HCT116 (cell line): Measurements from ENCODE around the gene ICE1. TPM values are rescaled to one million over a fixed set of nuclear protein-coding genes. Genes with fewer than 3 reads are reported as not detected.

Source experiments
- ATAC-seq: fragments of 200-7000 bp; cut with Tn5 transposase; 2 replicates; pipeline ENCODE4 v1.9.1; 2020; ENCODE audit warnings: mild to moderate bottlenecking, moderate library complexity
- BruUV-seq: library from RNA; stranded (reverse); fragments of 400-500 nt; replicated peaks from 2 replicates; lab custom pipeline; 2021; lab: Mats Ljungman, UMichigan
- CTCF ChIA-PET: fragments of 300-600 bp; sonication (Branson Sonifier 250); formaldehyde crosslinking; loops from one replicate; lab custom pipeline; 2021; ENCODE audit warnings: antibody characterized with exemption; lab: Charles Lee
- POLR2A ChIA-PET: fragments of 300-600, 350-600 bp; sonication (Branson Sonifier 250); formaldehyde crosslinking; loops from one replicate; lab custom pipeline; 2021; ENCODE audit warnings: antibody characterized with exemption; lab: Charles Lee
- RAD21 ChIA-PET, 2 experiments: fragments of 300-600 bp; sonication (Branson Sonifier 250); formaldehyde crosslinking; loops; one replicate each; lab custom pipeline; 2023; ENCODE audit warnings: low total read pairs in 2 of 2; ENCODE audit not compliant: uncharacterized antibody in 2 of 2, unreplicated experiment in 2 of 2, low non-redundant PET in 1 of 2; lab: Charles Lee
- DNase-seq: peaks from one replicate; pipeline ENCODE4 v3.0.0-alpha.2; 2010; ENCODE audit warnings: low read depth, low spot score
- H2AFZ ChIP-seq: fragments of 200-600 bp; shearing (Covaris generic), sonication (generic); 2 replicates; pipeline ENCODE4 v1.6.1; 2017; ENCODE audit warnings: low read depth, mixed run types, mixed read lengths, antibody characterized with exemption, low read length; ENCODE audit not compliant: poor library complexity, severe bottlenecking
- H3K27ac ChIP-seq: 2 replicates; pipeline ENCODE4 v1.5.1; 2012; ENCODE audit warnings: low read depth, low read length
- H3K27me3 ChIP-seq: fragments of 200-600 bp; sonication (generic); 2 replicates; pipeline ENCODE4 v1.6.1; 2016; ENCODE audit warnings: mixed run types, low read length, mixed read lengths; ENCODE audit not compliant: insufficient read depth
- H3K36me3 ChIP-seq, 2 experiments: fragments of 200-500 bp in 1 of 2; fragments of 200-600 bp in 1 of 2; sonication (Bioruptor generic) in 1 of 2; sonication (generic) in 1 of 2; 2 replicates each; pipeline versions ENCODE4 v1.5.1 to v1.6.1; 2014 to 2016; ENCODE audit warnings: low read length in 2 of 2, inconsistent platforms in 1 of 2, mixed read lengths in 1 of 2, mixed run types in 1 of 2; ENCODE audit not compliant: insufficient read depth in 2 of 2, control insufficient read depth in 1 of 2
- H3K4me1 ChIP-seq, 2 experiments: fragments of 200-600 bp in 1 of 2; sonication (generic) in 1 of 2; 2 replicates each; pipeline versions ENCODE4 v1.5.1 to v1.6.1; 2012 to 2017; ENCODE audit warnings: low read length in 2 of 2, inconsistent platforms in 1 of 2, mild to moderate bottlenecking in 1 of 2, mixed read lengths in 1 of 2, mixed run types in 1 of 2, moderate library complexity in 1 of 2; ENCODE audit not compliant: insufficient read depth in 2 of 2, control insufficient read depth in 1 of 2
- H3K4me2 ChIP-seq: fragments of 200-600 bp; sonication (generic); 2 replicates; pipeline ENCODE4 v1.6.1; 2017; ENCODE audit warnings: mixed run types, low read length, mixed read lengths
- H3K4me3 ChIP-seq, 2 experiments: fragments of 200-600 bp in 1 of 2; sonication (generic) in 1 of 2; replicated peaks in 1 of 2; 2 replicates each; pipeline ENCODE4 v1.5.1; 2011 to 2016; ENCODE audit warnings: low read length in 2 of 2, control low read depth in 1 of 2, low read depth in 1 of 2, mild to moderate bottlenecking in 1 of 2, mixed read lengths in 1 of 2, mixed run types in 1 of 2
- H3K79me2 ChIP-seq: fragments of 200-600 bp; sonication (generic); 2 replicates; pipeline ENCODE4 v1.6.1; 2017; ENCODE audit warnings: mild to moderate bottlenecking, mixed run types, low read length, moderate library complexity, mixed read lengths; ENCODE audit not compliant: insufficient read depth
- H3K9ac ChIP-seq: fragments of 200-600 bp; sonication (generic); 2 replicates; pipeline ENCODE4 v1.6.1; 2016; ENCODE audit warnings: low read length, mixed read lengths
- H3K9me2 ChIP-seq: fragments of 200-600 bp; sonication (generic), shearing (Covaris generic); 2 replicates; pipeline ENCODE4 v1.6.1; 2017; ENCODE audit warnings: mixed run types, mild to moderate bottlenecking, moderate library complexity; ENCODE audit not compliant: insufficient read depth
- H3K9me3 ChIP-seq, 2 experiments: fragments of 200-500 bp in 1 of 2; fragments of 200-600 bp in 1 of 2; sonication (Bioruptor generic) in 1 of 2; sonication (generic) in 1 of 2; 2 replicates each; pipeline ENCODE4 v1.6.1; 2014 to 2017; ENCODE audit warnings: low read length in 2 of 2, mixed read lengths in 2 of 2, inconsistent platforms in 1 of 2, low read depth in 1 of 2, mild to moderate bottlenecking in 1 of 2, mixed run types in 1 of 2, moderate library complexity in 1 of 2; ENCODE audit not compliant: control insufficient read depth in 1 of 2, insufficient read depth in 1 of 2
- H4K20me1 ChIP-seq: fragments of 200-600 bp; sonication (generic), shearing (Covaris generic); 2 replicates; pipeline ENCODE4 v1.6.1; 2017; ENCODE audit warnings: mixed run types, mild to moderate bottlenecking, moderate library complexity; ENCODE audit not compliant: insufficient read depth
- CBX3 ChIP-seq: IDR thresholded peaks from 2 replicates; pipeline ENCODE4 v1.6.1; 2012; ENCODE audit warnings: low read depth
- CEBPB ChIP-seq: IDR thresholded peaks from 2 replicates; pipeline ENCODE4 v1.6.1; 2012; ENCODE audit warnings: low read depth
- EGR1 ChIP-seq: IDR thresholded peaks from 2 replicates; pipeline ENCODE4 v1.6.1; 2012; ENCODE audit warnings: low read depth
- FOSL1 ChIP-seq: IDR thresholded peaks from 2 replicates; pipeline ENCODE4 v1.6.1; 2012; ENCODE audit warnings: low read depth
- JUND ChIP-seq: IDR thresholded peaks from 2 replicates; pipeline ENCODE4 v1.6.1; 2012
- MAX ChIP-seq: IDR thresholded peaks from 2 replicates; pipeline ENCODE4 v1.6.1; 2012
- POLR2A ChIP-seq: IDR thresholded peaks from 2 replicates; pipeline ENCODE4 v1.7.0; 2011; ENCODE audit warnings: borderline replicate concordance; ENCODE audit not compliant: insufficient read depth, insufficient read length; ENCODE audit errors: extremely low read depth
- SP1 ChIP-seq: IDR thresholded peaks from 2 replicates; pipeline ENCODE4 v1.6.1; 2012; ENCODE audit warnings: low read depth
- YY1 ChIP-seq: IDR thresholded peaks from 2 replicates; pipeline ENCODE4 v1.6.1; 2011; ENCODE audit warnings: low read length, low read depth, moderate library complexity, mild to moderate bottlenecking; ENCODE audit not compliant: insufficient replicate concordance; ENCODE audit errors: extremely low read depth
- ZNF274 ChIP-seq: fragments of 200-500 bp; sonication (Bioruptor generic); IDR thresholded peaks from 2 replicates; pipeline ENCODE4 v1.6.1; 2014; ENCODE audit warnings: mild to moderate bottlenecking, low read depth, low read length, inconsistent platforms
- intact Hi-C: fragments of 100-400 bp; cut with micrococcal nuclease; formaldehyde crosslinking; loops from 2 replicates; pipeline ENCODE4 v1.10.0; 2022
- total RNA-seq: library from RNA; stranded (reverse); gene quantifications from one replicate; pipeline ENCODE4 v1.2.1, GENCODE V29; 2021; ENCODE audit not compliant: unreplicated experiment
- TF ChIP-seq, protein P1 (sequence below): IDR thresholded peaks from 2 replicates; pipeline ENCODE4 v1.6.1; 2012; ENCODE audit warnings: low read depth

The ICE1 gene
- total RNA-seq, 1 experiment from 2014 or later = 30.0 TPM

DNA sequence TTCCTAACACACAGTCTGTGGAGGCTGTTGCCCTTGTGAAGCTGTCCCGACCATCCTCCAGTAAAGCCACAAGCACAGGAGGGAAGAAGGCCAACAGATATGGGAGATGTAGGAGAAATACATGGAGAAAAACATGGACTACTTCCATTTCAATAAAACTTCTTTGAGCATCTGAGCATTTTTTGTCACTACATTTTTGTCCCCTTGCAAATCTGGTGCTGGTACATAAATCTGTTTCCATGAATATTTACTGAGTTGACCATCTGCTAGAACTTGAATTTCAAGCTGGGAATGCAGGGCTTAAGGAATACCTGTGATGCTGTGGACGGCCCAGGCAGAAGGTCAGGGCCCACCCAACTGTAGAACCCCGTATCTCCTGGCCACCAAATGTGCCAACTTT is 43.9 kb upstream of the ICE1 start:
- BruUV-seq = no TSS peak

More for the DNA sequence above, 43.9 kb upstream of the ICE1 start:
- DNase-seq (no peak), ATAC-seq (no peak)
- intact Hi-C loops = no loop called here
- no peak overlapping the region for H2AFZ ChIP-seq
- no peak for TF ChIP-seq EGR1
- no peak for TF ChIP-seq JUND
- no peak for TF ChIP-seq ZNF274
- TF ChIP-seq, protein P1, sequence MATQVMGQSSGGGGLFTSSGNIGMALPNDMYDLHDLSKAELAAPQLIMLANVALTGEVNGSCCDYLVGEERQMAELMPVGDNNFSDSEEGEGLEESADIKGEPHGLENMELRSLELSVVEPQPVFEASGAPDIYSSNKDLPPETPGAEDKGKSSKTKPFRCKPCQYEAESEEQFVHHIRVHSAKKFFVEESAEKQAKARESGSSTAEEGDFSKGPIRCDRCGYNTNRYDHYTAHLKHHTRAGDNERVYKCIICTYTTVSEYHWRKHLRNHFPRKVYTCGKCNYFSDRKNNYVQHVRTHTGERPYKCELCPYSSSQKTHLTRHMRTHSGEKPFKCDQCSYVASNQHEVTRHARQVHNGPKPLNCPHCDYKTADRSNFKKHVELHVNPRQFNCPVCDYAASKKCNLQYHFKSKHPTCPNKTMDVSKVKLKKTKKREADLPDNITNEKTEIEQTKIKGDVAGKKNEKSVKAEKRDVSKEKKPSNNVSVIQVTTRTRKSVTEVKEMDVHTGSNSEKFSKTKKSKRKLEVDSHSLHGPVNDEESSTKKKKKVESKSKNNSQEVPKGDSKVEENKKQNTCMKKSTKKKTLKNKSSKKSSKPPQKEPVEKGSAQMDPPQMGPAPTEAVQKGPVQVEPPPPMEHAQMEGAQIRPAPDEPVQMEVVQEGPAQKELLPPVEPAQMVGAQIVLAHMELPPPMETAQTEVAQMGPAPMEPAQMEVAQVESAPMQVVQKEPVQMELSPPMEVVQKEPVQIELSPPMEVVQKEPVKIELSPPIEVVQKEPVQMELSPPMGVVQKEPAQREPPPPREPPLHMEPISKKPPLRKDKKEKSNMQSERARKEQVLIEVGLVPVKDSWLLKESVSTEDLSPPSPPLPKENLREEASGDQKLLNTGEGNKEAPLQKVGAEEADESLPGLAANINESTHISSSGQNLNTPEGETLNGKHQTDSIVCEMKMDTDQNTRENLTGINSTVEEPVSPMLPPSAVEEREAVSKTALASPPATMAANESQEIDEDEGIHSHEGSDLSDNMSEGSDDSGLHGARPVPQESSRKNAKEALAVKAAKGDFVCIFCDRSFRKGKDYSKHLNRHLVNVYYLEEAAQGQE = no peak
- TF ChIP-seq MAX = no peak
- no peak for TF ChIP-seq FOSL1
- TF ChIP-seq SP1 = no peak
- no peak for TF ChIP-seq CBX3
- TF ChIP-seq CEBPB = no peak
- TF ChIP-seq POLR2A = no peak
- no peak for TF ChIP-seq YY1
- no peaks in the 10 kb centered on the region for H3K4me1 ChIP-seq
- CTCF ChIA-PET = no interaction called here
- H3K27me3 ChIP-seq = peaks cover 4% of the 10 kb centered on the region; the same call in 1 of the 2 replicates
- no peaks in the 10 kb centered on the region for H4K20me1 ChIP-seq
- RAD21 ChIA-PET = no interaction called here
- no peak overlapping the region for H3K4me3 ChIP-seq
- no peaks in the 10 kb centered on the region for H3K9me3 ChIP-seq
- POLR2A ChIA-PET = no interaction called here
- H3K4me2 ChIP-seq = no peak overlapping the region
- H3K27ac ChIP-seq = no peak overlapping the region
- no peak overlapping the region for H3K9ac ChIP-seq
- H3K79me2 ChIP-seq = no peaks in the 10 kb centered on the region
- H3K9me2 ChIP-seq = no peaks in the 10 kb centered on the region
- no peaks in the 10 kb centered on the region for H3K36me3 ChIP-seq
